NCI-H1694 (cell line): ENCODE data around the gene GYG1.

Experiments
- DNase-seq: peaks from one replicate; lab custom pipeline; 2025; lab: John Stamatoyannopoulos, UW

GYG1 gene

DNA sequence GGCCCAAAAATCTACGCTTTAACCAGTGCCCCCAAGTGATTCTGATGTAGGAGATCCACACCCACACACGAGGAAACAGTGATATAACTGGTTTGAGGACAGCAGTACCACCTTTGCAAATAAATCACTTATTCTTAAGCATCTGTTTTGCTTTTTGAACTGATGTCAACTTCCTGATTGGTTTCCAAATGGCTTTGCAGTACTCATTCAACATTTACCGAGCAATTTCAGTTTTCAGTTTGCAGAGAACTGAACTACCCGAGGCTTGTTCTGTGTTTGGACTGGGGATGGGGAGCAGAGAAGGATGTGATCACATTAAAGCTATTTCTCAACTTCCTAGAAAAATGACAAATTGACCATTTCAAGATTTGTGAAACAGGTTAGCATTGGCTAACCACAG, 1.1 kb upstream of the GYG1 start:
- DNase-seq: no peak

DNA sequence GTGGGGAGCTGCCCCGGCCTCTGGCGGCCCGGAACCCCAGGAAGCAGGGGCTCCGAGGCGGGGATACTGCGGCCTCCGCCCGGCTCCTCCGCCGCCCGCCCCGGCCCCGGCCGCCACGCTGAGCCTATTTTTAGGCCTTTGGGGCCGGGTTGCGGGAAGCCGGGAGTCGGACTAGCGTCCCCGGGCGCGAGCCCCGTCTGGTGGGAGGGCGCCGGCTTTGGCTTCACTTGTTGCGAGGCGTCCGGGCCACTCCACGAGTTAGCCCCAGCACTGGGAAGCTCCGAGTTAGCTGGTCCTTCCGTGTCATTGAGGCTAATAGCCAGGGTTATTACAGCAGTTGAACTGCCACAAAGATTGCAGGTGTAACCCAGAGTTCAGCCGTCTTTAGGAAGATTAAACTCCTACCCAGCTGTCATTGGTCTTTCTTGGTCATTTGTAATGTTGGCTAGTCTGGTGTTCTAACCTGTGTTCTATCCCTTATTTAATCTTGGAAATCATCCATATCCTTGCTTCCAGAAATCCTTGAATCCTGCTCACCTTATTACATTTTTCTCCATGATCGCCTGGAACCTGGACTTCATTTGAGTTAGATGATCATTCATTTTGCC, 791 bp downstream of the GYG1 start:
- DNase-seq: no peak

DNA sequence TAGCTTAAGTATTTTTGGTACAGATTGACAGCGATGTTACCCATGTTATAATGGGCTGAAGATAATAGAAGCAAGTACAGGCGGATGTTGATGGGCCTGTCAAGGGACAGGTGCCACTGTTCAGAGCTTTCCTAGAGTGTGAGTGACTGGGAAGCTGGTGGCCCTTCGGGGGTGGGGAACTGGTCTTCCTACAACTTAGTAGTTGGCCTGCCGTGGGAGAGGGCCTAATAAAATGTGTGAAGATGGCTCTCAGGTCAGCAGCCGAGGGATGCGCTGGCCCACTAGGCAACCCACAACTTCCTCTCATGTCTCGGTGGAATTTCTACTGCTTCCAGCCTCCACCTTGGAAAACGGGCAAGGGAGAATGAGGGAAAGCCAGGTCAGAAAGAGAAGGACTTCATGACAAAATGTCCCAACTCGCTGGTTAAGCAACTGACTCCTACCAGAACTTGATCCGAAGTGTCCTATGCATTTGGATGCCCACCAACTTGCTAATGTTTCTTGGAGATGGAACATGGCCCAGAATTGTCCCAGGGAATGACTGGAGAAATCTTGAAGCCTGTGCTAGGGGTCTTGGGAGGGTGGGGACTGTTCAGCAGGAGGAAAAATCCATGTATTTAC, 1.4 kb downstream of the GYG1 start:
- DNase-seq: no peak

DNA sequence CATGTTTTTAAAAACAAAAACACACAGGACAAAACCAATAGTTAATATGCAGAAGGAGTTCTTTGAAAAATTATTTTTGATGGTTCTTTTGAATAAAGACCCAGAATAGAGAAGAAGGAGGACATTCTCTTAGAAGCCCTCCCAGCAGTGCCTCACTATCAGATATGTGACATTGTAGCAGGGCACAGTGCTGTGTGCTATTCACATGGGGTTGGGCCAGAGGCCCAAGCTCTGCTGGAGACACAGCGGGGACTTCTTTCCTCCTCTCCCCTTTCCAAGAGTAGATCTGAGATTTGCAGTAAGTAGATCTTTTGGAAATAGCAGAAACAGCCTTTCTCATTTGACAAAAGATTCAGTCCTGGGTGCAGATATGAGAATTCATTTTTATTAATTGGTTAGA, 6.3 kb downstream of the GYG1 start:
- no peak for DNase-seq

DNA sequence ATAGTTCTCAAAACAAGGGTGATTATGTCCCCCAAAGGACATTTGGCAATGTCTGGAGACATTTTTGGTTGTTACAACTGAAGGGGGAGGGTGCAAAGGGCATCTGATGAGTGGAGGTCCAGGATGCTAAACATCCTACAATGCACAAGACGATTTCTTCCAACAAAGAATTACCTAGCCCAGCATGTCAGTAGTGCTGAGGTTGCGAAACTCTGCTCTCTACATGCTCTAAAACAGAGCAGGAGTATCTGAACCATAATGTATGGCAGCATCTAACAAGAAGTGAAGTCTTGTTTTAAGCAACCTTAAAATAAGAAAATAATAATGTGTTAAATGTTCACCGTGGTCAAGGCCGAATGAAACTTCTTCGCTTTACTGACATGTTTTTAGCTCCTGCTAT, 7.0 kb downstream of the GYG1 start:
- DNase-seq: no peak

DNA sequence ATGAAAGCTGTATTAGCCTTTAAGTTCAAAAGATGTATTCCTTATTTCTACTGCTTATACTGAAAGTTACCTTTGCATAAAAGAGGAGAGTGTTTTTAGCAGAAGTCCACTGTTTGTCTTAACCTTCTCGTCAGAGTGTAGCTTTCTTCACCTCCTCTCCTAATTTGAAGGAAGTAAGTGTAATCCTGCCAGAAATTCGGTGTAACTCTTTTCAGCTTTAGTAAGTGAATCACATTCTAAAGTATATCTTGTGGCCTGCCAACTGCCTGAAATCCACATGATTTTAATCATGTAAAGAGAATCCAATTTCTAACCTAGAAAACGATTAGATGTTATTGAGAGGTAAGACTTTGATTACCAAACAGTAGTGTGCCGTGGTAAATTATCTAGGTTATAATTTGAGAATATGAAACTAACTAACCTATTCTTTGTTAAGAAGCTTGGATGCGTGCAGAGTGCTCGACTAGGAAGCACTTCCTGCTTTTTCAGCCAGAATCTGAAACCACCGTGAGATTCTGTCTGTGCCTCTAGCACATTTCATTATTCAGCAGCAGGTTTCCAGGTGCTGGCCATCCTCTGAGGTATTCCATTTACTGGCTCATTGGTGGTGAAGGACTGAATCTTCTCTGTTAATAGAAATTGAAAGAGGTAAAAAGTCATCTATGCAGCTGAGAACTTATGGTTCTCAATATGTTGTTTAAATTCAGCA, 7.5 kb downstream of the GYG1 start:
- no peak for DNase-seq

DNA sequence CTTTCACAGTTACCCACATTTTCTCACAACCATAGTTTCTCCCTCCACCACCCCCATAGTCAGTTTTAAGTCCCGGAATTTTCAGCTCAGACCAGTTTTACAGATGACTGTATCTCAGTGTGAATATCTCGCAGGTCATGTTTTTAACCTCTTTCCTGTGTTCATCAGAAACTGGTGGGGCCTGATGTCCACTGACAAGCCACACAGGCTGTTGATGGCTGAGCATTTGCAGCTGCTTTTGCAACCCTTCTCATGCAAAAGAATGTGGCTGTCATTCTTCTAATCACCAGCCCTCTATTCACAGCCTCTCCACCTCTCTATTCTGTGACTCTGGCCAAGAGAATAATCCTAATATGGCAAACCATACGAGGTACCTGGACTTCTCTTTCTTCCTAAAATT, 8.5 kb downstream of the GYG1 start:
- no peak for DNase-seq

DNA sequence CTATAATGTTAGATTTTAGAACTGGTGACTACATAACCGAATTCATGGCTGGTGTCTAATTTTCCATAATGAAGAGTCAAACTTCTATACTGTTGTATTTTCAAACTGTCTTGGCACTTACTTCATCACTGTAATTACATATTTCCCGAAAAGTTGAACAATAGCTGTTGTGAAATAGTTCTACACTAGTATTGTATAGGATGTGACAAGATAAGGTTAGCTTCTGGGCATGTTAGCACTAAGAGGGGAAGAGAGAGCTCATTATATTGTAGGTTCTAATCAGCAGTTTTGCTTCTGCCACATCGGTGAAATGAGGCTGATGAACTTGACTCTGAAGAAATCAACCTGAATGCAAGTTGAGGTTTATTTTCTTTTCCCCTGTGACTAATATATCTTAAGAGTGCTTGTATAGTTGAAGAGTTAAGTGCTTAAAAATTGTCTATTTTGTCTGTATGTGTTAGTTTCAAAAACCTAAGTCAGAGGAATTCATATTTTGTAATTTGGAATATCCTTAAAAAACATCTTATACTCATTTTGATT, 8.9 kb downstream of the GYG1 start:
- DNase-seq: no peak

DNA sequence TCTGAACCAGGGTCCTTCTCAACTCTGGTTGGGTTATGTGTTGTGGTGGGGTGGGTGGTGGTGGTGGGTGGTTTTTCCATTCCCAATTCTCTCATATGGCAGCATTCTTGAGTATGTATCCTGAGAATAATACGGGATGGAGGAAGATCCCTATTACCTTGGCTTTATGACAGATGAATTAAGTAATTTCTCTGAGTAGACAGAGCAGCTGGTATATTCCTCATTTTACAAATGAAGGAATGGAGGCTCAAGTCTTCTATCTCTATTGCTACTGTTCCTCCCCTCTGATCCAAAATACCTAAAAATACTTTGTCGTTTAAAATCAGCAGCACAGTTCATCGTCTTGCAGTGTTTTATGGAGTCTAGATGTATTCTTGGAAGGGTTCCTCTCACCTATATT, 10.4 kb downstream of the GYG1 start:
- no peak for DNase-seq

DNA sequence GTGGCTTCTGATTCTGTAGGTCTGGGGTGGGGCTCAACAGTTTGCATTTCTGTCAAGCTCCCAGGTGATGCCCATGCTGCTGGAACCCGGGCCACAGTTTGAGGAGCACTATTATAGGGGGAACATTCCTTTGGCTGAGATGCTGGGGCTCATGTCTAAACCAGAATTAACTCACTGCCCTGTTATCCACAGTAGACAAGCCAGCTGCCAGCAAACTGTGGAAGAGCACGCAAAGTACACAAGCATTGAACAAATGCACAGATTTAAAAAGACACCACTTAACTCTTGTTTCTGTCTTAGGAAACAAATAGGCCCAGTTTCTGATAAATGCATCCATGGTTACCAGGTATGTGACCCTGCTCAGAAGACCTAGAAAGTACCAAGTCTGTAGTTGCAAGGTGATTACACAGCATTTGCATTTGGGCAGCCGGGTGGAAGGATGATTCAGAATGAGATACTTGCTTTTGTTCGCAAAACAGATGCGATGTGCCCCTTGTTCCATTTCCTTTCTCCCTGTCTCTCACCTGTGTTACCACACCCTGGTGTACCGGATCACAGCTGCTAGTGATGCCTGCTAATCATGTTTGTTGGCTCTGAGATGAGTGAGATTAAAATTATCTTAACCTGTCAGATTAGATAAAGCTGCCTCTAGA, 12.4 kb downstream of the GYG1 start:
- no peak for DNase-seq

DNA sequence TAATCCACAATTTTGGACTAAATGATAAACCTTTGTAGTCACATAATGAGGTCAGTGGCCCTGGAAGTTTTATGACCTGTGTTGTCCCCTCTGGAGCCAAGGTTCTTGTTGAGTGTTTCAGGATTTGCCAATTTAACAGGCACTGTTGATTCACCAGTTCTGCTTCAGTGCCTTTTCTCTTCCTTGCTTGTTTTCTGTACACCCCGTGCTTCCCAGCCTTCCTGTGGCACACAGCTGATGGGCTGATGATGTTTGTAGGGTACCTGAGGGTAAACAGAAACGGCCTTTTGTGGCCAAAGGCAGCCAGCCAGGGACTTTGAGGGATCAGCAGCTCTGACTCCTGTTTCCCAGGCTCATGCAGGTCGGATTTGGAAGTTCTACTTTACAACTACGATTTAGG, 13.3 kb downstream of the GYG1 start:
- DNase-seq: no peak

DNA sequence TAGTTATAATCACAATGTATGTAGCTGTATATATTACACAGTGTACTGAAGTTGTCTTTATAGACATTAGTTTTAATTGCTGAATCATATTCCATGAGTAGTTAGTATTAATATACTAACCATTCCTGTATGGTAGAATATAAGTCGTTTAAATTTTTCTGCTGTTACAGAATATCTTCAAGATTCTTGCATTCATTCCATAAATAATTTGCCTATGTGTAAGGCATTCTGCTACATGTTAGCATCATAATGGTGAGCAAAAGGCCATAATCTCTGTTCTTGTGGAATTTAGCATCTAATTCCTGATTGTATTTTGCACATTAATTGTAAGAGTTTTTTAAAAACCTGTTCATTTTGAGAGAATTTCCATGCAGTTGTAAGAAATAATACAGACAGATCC, 14.1 kb downstream of the GYG1 start:
- DNase-seq: no peak

DNA sequence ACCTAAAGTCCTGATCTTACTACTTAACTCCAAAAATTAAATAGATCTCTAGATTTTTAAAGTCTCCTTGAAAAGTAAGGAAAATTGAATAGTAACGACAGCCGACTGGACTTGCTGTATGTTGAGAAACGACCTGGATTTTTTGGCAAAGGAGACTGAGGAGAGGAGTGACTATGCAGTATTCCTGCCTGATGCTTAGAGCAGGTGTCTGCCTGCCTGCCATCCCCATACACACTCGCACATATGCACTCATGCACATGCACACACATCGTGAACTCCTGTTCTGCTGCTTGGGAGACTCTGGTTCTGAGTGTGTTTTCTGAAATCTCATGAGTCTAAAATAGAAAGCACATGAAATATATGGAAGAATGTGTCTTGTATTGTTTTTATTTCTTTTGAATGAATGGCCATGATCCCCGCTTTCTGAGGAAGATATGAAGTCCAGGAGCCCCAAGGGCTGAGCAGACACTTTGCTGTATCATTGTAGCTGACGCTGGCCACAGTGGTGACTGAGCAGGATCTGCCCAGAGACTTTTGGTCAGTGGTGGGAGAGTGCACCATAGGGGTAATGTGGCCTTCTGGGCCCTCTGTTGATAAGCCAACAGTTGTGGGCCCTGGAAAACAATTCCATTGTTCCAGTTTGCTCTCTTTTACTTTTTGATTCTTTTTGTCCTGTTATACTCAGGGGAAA, 16.4 kb downstream of the GYG1 start:
- DNase-seq: no peak

DNA sequence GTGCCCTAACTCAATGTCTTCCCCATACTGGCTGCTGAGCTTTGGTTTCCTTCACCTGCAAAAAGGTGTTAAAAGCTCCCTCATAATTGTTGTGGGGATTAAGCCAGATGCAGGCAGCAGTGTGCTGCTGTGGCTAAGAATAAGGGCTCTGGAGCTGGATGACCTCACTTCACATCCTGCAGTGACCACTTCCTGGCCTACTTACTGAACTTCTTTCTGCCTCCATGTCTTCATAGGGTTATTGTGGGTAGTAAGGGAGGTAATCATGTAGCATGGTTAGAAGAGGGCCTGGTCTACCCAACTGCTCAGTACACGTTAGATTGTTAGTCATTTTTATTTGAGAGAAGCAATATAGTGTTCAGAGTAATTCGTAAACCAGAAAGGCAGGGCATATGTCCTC, 18.4 kb downstream of the GYG1 start:
- no peak for DNase-seq

DNA sequence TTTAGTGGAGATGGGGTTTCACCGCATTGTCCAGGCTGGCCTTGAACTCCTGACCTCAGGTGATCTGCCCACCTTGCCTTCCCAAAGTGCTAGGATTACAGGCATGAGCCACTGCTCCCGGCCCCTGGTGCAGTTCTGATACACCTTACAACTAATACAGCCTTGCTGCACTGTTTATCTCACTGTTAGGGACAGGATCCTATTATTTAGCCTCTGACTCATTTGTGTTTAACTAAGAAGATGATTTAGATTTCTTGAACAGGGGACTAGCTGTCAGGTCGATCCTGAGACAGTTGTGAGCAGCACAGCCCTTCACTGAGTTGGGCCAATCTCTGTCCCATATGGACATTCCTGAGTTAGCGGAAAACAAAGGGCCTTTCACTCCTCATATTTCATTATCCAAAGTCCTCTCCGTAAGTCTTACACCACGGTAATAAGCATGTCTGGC, 19.2 kb downstream of the GYG1 start:
- no peak for DNase-seq

DNA sequence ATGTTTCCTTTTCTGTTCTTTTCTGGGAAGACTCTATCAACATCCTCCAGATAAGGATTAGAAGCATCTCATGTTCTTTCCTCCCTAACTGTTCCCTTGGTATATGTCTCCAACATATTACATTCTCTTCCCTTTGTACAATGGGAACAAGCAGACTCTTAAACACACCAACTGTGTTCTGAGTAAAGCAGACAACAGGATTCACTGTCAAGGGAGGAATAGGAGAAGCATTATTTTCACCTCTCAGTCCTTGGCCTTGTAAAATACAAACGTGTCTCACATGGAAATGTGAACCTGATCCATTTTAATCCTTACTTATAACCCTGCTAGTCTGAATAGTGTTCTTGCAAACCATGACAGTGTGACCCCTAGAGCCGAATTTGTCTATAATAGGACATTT, 19.6 kb downstream of the GYG1 start:
- no peak for DNase-seq

DNA sequence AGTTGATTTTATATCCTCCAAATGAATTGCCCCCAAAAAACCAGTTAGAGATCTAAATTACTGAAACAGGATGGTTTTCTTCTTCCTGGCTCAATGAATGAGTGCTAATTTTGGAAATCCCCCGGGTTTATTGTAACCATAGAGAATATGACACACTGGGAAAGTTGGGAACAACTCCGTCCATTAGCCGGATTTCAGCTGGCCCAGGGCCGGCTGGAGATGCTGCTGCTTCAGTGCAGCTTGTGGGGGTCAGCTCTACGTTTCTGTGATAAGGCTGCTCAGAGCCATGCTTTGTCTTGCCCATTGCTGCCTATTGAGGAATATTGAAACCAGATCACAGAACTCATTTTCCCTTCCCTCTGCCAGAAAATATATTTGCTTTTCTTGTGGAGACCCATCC, 20.3 kb downstream of the GYG1 start:
- DNase-seq: no peak

DNA sequence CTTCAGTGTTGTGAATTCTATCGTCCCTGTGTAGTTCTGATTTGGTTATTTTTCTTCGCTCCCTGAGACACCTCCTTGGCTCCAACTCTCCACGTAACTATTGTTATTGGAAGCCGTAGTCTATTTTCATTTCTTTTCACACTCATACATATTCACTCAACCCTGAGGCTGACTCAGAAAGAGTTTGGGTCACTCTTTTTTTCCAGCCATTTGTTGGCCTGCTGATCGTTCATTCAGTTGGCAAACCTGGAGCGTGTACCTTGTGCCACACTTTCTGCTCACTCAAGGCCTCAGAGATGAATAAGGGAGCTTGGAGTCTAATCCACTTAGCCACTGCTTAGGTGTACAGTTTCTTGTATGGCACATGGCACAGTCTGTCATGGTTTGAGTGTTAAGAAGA, 22.4 kb downstream of the GYG1 start:
- DNase-seq: no peak

DNA sequence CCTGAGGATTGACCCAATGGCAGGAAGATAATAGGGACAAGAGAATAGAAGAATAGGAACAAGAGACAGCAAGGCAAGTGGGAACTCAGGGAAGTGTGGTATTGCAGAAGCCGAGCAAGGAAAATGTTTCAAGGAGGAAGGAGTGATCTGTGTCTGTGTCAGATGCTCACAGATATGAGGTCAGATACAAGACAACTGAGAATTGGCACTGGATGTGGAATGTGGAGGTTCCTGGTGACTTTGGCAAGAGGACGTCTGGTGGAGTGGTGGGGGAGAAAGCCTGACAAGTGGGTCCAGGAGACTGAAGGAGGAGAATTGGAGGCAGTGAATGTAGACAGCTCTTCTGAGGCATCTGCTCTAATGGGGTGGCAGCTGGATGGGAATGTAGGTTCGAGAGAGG, 24.1 kb downstream of the GYG1 start:
- no peak for DNase-seq

DNA sequence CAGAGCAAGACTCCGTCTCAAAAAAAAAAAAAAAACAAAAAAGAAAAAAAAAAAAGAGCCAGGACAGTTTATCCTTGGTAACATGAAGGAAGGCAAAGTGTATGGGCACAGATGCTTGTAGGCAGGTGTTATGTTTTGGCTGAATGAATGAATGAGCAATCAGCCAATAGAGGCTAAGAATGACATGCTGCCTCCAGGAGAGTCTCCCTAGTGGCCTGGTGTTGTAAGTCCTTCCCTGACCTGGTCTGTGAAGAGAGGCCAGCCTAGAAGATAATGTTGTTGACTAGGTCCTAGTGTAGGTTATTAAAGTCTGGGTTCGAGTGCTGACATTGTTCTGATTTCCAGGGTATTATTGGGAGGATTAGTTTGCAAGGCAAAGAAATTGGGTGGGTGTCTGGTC, 24.9 kb downstream of the GYG1 start:
- no peak for DNase-seq

DNA sequence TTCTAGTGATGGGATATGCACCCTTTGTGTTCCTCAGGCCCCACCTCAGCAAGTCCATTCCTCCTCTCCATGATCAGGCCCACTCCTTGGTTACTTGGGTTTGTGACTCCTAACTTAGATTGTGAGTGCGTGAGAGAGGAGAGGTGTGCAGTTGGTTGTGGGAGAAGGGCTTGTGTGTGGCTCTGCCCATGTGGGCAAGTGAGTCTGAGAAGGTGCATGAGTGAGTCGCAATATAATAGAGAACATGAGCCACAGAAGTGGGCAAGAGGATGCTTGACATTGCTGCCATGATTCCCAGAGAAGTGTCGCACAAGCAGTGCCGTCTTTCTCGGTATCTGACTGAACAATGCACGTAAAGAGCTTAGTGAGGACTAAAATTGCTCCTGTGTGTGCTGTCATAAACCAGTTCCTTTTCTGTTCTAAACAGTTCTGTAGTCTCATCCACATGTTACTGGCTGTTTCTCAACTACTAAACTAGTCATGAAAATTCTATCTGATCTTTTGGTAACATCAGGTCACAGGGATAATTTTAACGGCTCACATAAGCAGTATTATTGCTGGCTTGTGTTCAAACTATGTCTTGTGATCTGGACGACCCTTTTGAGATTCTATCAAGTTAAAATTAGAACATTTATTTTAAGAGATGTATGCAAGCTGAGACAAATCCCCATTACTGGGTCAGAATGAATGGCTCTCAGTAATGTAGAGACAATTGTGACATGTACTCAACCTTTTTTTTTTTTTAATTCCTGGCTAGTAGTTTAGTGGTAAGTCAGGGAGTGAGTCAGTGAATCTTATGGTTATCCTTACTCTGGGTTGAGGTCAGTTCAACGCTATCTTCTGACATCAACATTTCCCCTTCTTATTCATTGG, 25.6 kb downstream of the GYG1 start:
- no peak for DNase-seq
